GM19351 (cell line): ENCODE data around the gene ADD1.

Experiments used
- ATAC-seq: cut with Tn5 transposase; IDR thresholded peaks from one replicate; pipeline ENCODE4 v1.9.1; 2021; ENCODE audit warnings: mild to moderate bottlenecking, moderate library complexity; ENCODE audit not compliant: unreplicated experiment

The ADD1 gene

GRCh38 chr4:2804973-2805501, 38.6 kb upstream of the ADD1 start:
- ATAC-seq, result no peak

GRCh38 chr4:2805712-2806389, 37.8 kb upstream of the ADD1 start:
- no peak for ATAC-seq

- ATAC-seq, result no peak
These were observed 37.0 kb upstream of the ADD1 start for GRCh38 chr4:2806390-2807355.

DNA sequence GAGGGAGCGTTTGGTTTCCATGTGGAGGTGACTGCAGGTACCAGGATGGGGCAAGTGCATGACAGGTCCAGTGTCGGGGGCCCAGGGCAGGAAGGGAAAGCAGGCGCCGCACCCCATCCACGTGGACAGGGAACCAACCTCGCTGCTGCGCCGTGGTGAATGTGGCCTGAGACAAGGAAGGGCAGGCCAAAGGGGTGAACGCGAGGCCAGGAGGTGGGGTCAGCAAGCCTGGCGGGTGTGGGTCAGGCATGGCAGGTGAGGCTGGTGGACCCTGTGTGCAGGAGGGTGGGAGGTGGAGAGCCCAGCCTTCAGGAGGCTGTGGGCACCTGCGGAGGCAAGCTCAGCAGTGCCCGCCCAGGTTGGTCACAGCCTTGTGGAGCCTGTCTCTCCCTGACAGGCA, 36.1 kb upstream of the ADD1 start:
- no peak for ATAC-seq

GRCh38 chr4:2808001-2808400, 35.6 kb upstream of the ADD1 start:
- no peak for ATAC-seq

DNA sequence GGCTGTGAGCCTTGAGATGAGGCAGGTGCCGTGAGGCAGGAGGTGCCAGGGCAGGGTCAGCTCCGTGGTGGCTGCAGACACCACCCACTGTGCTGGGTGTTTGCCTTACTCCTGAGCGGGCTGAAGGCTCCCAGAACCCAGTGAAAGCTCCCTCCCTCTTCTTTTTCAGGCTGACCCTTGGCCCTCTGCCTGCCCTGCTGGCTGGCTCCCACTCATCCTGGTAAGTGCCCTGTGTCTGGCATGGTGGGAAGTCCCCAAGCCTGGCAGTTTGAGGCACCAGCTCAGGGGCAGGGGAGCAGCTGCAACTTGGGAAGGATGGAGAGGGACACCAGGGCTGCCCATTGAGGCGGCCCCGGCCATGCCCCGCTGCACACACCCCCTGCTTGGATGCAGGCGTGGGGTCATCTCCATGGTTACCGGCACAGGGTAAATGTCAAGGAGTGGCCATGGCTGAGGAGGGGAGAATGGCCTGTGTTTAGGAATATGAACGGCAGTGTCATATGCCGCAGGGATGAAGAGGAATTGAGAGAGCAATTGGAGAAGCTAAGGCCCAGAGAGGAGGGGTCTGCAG, 33.9 kb upstream of the ADD1 start:
- no peak for ATAC-seq

GRCh38 chr4:2810388-2810787, 33.3 kb upstream of the ADD1 start:
- no peak for ATAC-seq

DNA sequence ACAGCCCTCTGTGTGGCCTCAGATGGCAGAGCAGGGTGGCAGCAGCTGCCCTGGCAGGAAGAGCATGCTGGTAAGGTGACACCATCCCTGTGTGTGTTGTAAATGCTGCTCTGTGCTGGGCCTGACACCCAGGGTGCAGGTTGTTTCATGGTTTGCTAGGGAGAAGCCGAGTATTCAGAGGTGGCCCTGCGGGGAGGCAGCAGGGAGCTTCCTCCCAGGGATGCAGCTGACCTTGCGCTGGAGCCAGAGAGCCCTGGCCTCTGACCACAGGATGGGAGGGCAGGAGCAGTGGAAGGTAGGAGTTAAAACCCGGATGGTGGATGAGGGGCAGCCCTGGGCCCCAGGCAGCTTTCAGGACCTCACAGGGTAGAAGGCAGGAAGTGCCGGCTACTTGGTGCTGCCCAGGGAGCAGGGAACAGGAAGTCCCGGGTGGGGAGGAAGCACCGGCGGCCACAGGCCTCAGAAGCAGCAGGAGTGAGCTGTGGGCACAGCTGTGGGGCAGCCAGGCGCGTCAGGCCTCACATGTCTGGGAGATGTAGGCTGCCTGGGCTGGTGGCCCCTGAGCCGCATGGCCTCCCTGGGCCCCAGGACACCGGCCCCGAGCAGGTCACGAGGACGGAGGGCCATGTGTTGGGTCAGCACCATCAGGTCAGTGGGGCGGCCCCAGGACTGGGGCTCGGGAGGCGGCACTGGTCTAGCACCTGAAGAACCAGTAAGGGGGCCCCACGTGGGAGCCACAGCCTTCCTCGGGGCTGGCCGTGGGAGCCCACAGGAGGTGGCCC, 31.6 kb upstream of the ADD1 start:
- ATAC-seq, result peak; percentile 80

- ATAC-seq, result peak; percentile 23
These were observed 30.9 kb upstream of the ADD1 start for GRCh38 chr4:2812612-2813354.

GRCh38 chr4:2813446-2814405, 29.9 kb upstream of the ADD1 start:
- no peak for ATAC-seq

DNA sequence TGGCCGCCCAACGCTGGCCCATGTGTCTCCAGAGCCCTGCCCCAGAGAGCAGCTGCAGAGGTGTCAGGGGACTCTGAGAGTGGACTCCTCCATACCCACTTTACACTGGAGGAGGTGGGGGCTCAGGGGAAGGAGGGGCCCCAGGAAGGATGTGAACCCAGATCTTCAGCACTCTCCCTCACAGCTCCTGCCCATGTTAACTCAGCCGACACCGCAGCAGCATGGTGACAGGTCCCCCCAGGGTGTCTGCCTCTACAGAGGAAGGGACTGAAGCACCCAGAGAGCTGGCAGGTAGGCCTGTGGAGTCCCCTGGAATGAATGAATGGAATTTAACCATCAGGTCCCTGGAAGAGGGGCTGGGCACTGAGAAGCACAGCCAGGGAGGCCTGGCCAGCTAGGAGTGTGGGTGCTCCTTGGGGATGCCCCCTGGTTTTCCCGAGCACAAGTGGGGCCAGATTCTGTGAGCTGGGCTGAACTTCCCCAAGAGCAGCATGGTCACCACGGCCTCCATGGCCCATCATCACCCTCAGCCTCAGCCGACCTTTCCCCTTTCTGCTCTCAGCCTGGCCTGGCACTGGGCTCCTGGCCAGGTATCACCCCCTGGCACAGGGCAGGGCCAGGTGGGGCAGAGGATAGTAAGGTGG, 28.9 kb upstream of the ADD1 start:
- no peak for ATAC-seq

DNA sequence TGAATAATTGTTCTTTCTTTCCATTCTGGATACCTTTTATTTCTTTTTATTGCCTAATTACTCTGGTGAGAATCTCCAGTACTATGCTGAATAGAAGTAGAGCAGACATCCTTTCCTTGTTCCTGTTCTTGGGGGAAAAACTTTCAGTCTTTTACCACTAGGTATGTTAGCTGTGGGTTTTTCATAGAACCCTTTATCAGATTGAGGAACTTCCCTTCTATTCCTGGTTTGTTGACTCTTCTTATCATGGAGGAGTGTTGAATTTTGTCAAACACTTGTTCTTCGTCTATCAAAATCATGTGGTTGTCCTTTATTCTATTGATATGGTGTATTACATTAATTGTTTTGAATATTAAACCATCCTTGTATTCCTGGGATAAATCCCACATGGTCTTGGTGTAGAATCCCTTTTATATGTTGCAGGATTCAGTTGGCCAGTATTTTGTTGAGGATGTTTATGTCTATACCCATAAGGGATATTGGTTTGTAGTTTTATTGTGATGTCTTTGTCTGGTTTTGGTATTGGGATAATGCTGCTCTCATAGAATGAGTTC, 27.2 kb upstream of the ADD1 start:
- no peak for ATAC-seq

DNA sequence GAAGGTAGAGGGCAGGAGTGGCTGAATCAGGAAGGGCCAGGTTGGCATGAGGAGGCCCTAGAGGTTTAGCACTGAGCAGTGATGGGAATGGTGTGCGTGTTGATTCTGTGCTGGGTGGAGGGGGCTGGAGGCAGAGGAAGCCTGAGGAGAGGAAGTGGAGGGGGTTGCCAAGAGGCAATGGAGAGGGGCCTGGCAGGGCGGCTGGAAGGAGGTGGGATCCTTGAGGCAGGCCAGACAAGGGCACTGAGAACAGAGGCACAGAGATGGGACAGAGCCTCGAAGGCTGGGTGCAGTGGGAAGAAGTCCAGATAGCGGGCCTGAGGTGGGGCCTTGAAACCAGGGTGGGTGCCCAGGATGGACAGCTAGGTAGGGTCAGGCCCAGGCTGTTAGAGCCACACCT, 26.5 kb upstream of the ADD1 start:
- no peak for ATAC-seq

- no peak for ATAC-seq
These were observed 25.8 kb upstream of the ADD1 start for GRCh38 chr4:2817701-2818350.

DNA sequence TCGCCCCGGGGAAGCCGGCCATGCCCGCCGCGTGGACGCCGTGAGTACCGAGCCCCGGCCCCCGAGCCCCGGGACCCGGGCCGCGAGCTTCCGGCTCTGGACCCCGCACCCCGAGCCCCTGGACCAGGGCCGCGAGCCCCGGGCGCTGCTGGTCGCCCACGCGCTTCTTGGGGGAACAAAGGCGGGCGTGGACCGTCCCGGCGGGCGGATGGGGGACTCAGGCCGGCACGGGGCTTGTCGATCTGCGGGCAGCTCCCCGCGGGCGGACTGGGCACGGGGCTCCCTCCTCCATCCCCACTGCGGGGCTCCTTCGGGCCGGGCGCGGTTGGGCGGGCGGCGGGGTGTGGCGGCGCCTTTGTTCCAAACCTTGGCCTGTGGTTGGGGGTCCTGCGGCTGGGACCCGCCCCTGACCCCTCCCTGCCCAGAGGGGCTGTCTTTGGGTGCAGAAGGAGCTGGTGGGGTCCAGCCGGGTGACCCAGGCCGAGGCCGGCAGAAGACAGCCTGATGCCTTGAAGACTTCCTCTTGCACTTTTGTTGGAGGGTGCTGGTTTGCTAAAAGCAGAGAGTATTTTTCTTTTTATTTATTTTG, 25.2 kb upstream of the ADD1 start:
- no peak for ATAC-seq

DNA sequence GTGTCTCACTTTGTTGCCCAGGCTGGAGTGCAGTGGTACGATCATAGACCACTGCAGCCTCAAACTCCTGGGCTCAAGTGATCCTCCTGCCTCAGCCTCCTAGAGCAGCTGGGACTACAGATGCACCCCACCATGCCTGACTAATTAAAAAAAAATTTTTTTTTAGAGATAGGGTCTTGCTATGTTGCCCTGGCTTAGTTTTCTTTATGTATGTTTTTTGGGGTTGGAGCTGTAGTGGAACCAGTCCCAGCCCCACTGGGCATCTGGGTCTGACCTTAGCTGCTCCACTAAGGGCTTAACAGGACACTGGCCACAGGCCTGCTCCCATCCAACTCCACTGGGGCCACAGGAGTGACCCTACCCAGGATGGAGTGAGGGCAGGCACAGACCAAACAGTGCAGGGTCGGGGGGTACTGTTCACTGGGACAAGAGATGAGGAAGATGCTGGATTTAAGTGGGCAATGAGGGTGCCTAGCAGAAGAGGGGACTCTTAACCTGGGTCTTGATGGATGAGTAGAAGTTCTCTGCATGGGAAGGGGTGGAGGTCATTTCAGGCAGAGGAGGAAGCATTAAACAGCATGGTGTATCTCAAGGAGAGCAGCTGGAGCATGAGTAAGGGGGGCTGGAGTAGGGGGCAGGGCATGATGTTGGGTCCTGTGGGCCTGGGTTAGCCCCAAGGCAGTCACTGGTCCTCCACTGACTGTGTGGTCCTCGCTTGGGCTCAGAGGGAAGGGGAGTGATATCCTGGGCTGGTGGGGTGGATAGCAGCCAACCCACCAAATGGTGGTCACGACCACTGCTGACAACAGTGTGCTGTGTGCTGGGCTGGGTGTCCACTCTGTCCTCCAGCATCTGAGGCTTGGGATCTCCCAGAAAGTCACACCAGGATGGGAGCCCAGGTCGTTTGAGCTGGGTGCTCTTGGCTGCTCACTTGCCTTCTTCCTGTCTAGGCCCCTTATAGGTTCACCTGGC, 24.1 kb upstream of the ADD1 start:
- no peak for ATAC-seq
